Small intestine (tissue), 7 donors: ENCODE results near the gene TMEM269. TPM values are rescaled to one million over a fixed set of nuclear protein-coding genes. Genes with fewer than 3 reads are reported as not detected.

Source experiments
- DNase-seq, 2 donors: peaks; one replicate each; pipeline versions ENCODE4 v3.0.0 to v3.0.0-alpha.2; 2013
- FAIRE-seq: peaks from 2 replicates; lab custom pipeline; 2012; peaks lifted over from hg19 to GRCh38; lab: Jason Lieb, UNC
- H3K27ac ChIP-seq, 3 donors: one replicate each; pipeline ENCODE4 v1.5.1; 2013; ENCODE audit warnings: low read length in 2 of 3, mild to moderate bottlenecking in 2 of 3, control low read depth in 1 of 3, inconsistent platforms in 1 of 3, low read depth in 1 of 3, moderate library complexity in 1 of 3
- H3K27me3 ChIP-seq, 3 donors: one replicate each; pipeline ENCODE4 v1.6.1; 2013; ENCODE audit warnings: low read length in 3 of 3, inconsistent platforms in 1 of 3; ENCODE audit not compliant: control insufficient read depth in 3 of 3, insufficient read depth in 3 of 3
- H3K36me3 ChIP-seq, 3 donors: one replicate each; pipeline ENCODE4 v1.6.1; 2013; ENCODE audit warnings: low read length in 3 of 3, inconsistent platforms in 1 of 3, low read depth in 1 of 3, mild to moderate bottlenecking in 1 of 3, moderate library complexity in 1 of 3; ENCODE audit not compliant: control insufficient read depth in 3 of 3, insufficient read depth in 2 of 3
- H3K4me1 ChIP-seq, 3 donors: one replicate each; pipeline ENCODE4 v1.6.1; 2013; ENCODE audit warnings: low read length in 2 of 3, inconsistent platforms in 1 of 3, low read depth in 1 of 3, mild to moderate bottlenecking in 1 of 3, moderate library complexity in 1 of 3; ENCODE audit not compliant: control insufficient read depth in 3 of 3, insufficient read depth in 2 of 3
- H3K4me3 ChIP-seq, 3 donors: one replicate each; pipeline ENCODE4 v1.5.1; 2013; ENCODE audit warnings: low read length in 3 of 3, control low read depth in 1 of 3, inconsistent platforms in 1 of 3, low read depth in 1 of 3, mild to moderate bottlenecking in 1 of 3, moderate library complexity in 1 of 3
- H3K9me3 ChIP-seq, 2 donors: one replicate each; pipeline ENCODE4 v1.6.1; 2013; ENCODE audit warnings: low read depth in 1 of 2, low read length in 1 of 2; ENCODE audit not compliant: control insufficient read depth in 2 of 2, insufficient read depth in 1 of 2
- WGBS, 3 donors: extraction: QIAGEN DNeasy Blood & Tissue Kit; methylation state at CpG; one replicate each; pipeline ENCODE4 v1.1.7; 2013; 5-methylcytosine and 5-hydroxymethylcytosine counted together
- polyA plus RNA-seq, 4 donors: library from polyadenylated mRNA; stranded (reverse) in 3 of 4; unstranded in 1 of 4; fragments of 200-250 nt in 3 of 4; fragments of 120-200 nt in 1 of 4; gene quantifications; one replicate each; pipeline versions ENCODE4 v1.2.1 to v1.2.3, GENCODE V29; 2013
- donor health status: healthy with polysubstance abuse.
- donor health status: control.
- donor health status: control.
- donor health status: Bipolar disorder and iron deficiency.
- donor health status: healthy.

The TMEM269 gene
- polyA plus RNA-seq, 4 donors = 0.03 to 0.06 TPM; not detected in 2

- no peak for FAIRE-seq
Measured at GRCh38 chr1:42847111-42847595, 62.4 kb downstream of the TMEM269 start.

DNA sequence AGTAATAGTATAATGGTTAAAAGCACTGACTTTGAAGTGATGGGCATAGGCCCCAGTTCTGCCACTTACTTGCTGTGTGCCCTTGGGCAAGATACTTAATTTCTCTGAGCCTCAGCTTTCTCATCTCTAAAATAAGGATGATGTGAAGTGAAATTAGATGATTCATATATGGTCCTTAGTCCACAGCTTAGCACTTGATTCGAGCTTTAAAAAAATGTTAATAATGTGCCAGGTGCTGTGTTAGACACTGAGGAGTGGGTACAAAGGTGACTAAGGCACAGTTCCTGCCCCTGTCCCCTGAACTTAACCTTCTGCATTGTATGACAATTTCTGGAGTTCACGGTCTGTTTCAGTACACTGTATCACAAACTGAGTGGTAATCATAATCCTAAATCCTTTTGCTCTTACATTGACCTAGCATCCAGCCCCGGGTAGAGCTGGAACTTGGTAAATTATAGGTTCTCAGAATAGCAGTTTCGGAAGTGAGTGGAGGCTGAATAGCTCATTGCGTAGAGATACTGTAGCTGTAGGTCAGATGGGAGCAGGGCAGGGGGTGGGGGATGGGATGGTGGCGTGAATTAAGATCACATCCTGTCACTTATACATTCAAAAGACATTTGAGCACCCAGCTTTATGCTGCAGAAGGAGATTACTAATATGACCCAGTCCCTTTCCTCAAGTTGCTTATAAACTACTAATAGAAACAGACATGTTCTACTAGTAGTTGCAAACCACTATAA lies 63.1 kb downstream of the TMEM269 start:
- no peak overlapping the region for H3K4me3 ChIP-seq
- no peak overlapping the region for H3K27ac ChIP-seq
- DNase-seq (no peak), FAIRE-seq (no peak)
- 54 to 68% (median 59%) methylated on average over 6 of the region's 6 CpGs for WGBS, 3 donors
- peaks cover 2 to 7% (median 2%) of the 10 kb centered on the region in 3 donors for H3K4me1 ChIP-seq
- no peaks in the 10 kb centered on the region for H3K27me3 ChIP-seq
- peaks cover 3 to 13% (median 5%) of the 10 kb centered on the region in 3 donors for H3K36me3 ChIP-seq
- H3K9me3 ChIP-seq = peaks cover 0 to 8% of the 10 kb centered on the region in 2 donors

More at GRCh38 chr1:42847111-42847595, 62.4 kb downstream of the TMEM269 start:
- H3K27me3 ChIP-seq = no peaks in the 10 kb centered on the region
- WGBS, 3 donors = 7 to 17% (median 15%) methylated on average over 6 of the region's 6 CpGs
- peaks cover 0 to 8% of the 10 kb centered on the region in 2 donors for H3K9me3 ChIP-seq
- H3K4me3 ChIP-seq = peak overlapping the region; percentile 83 to 99 (median 88)
- no peak for DNase-seq
- peaks cover 2 to 7% (median 2%) of the 10 kb centered on the region in 3 donors for H3K4me1 ChIP-seq
- H3K27ac ChIP-seq = peak overlapping the region in 2 of 3 donors; percentile 54 to 80
- peaks cover 3 to 18% (median 5%) of the 10 kb centered on the region in 3 donors for H3K36me3 ChIP-seq

DNA sequence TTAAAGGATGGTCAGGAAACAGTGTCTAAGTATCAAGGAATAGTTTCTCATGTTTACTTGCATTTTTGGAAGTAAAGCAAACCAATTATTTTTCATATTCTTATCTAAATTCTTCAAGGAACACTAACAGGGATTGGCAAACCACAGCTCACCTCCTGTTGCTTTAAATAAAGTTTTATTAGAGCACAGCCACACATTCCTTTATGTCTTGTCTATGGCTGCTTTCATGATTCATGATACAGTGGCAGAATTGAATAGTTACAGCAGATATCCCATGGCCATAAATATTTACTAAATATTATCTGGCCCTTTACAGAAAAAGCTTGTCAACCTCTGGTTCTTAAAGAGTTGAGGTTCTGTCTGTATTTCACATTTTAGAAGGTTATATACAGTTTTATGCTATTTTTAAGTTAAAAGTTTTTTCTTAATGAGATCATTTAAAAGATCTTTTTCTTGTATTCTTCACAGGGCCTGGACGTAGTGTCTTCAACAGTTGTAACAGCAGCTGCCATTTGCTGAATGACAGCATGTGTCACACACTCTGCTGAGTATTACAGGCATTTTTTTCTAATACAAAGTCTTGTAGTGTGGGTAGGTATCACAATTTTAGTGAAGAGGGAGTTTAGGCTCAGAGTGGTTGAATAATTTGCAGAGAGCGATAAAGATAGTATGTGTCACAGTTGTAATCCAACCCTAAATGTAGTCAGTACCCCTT lies 64.2 kb downstream of the TMEM269 start:
- Histone ChIP-seq H3K9me3 (peaks cover 0 to 8% of the 10 kb centered on the region in 2 donors), H3K27ac (no peak overlapping the region), H3K4me3 (no peak overlapping the region), H3K27me3 (no peaks in the 10 kb centered on the region), H3K36me3 (peaks cover 3 to 10% (median 5%) of the 10 kb centered on the region in 3 donors), H3K4me1 (peaks cover 2 to 7% (median 2%) of the 10 kb centered on the region in 3 donors)
- DNase-seq = no peak
- FAIRE-seq = no peak
- WGBS, 3 donors = 89 to 99% (median 97%) methylated on average over 2 of the region's 2 CpGs

DNA sequence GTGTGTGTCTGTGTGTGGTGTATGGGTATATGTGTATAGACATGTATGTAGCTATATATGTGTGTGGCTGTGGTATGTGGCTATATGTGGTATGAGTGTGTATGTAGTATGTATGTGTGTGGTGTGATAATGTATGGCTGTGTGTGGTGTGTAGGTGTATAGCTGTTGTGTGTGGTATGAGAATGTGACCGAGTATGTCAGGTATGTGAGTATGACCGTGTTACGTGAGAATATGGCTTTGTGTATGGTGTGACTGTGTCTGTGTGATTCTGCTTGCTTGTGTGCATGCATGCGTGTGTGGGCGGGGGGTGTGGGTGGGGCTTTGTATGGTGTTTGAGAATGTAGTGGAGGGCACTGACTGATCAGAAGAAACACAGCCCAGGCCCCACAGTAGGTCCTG lies 65.2 kb downstream of the TMEM269 start:
- Histone ChIP-seq H3K4me3 (no peak overlapping the region), H3K27me3 (no peaks in the 10 kb centered on the region), H3K9me3 (peaks cover 0 to 8% of the 10 kb centered on the region in 2 donors), H3K36me3 (peaks cover 3 to 10% (median 5%) of the 10 kb centered on the region in 3 donors), H3K27ac (no peak overlapping the region), H3K4me1 (peaks cover 2 to 7% (median 2%) of the 10 kb centered on the region in 3 donors)
- FAIRE-seq (no peak), DNase-seq (no peak)
- 96 to 98% (median 98%) methylated on average over 5 of the region's 5 CpGs for WGBS, 3 donors

Other genes starting within 250 kb of the TMEM269 start
- gene PPIH, start 126.6 kb upstream of the TMEM269 start, polyA plus RNA-seq = 10 to 100 TPM; 24.9 to 79.1 (median 42.0) TPM
- gene YBX1, start 102.6 kb upstream of the TMEM269 start, polyA plus RNA-seq = 100 to 1,000 TPM; 509 to 779 (median 590) TPM
- 1 to 10 TPM in 1 of 4 donors, under 1 TPM in 1, not detected in 2; 0.18 to 8.4 TPM for gene CLDN19, start 44.8 kb upstream of the TMEM269 start, polyA plus RNA-seq
- gene P3H1, start 18.0 kb upstream of the TMEM269 start, polyA plus RNA-seq = 10 to 100 TPM in 2 of 4 donors, 1 to 10 TPM in 2; 4.3 to 18.2 (median 11.4) TPM
- gene C1orf50, start 17.7 kb upstream of the TMEM269 start, polyA plus RNA-seq = 1 to 10 TPM; 3.9 to 9.1 (median 5.0) TPM
- gene ERMAP, start 32.1 kb downstream of the TMEM269 start, polyA plus RNA-seq = 10 to 100 TPM in 1 of 4 donors, 1 to 10 TPM in 3; 3.8 to 24.7 (median 6.8) TPM
- gene SVBP, start 32.4 kb downstream of the TMEM269 start, polyA plus RNA-seq = 10 to 100 TPM; 17.7 to 36.0 (median 27.0) TPM
- gene ZNF691, start 61.6 kb downstream of the TMEM269 start, polyA plus RNA-seq = 10 to 100 TPM in 1 of 4 donors, 1 to 10 TPM in 3; 5.4 to 10.6 (median 6.3) TPM
- gene SLC2A1, start 173.9 kb downstream of the TMEM269 start, polyA plus RNA-seq = 10 to 100 TPM in 2 of 4 donors, 1 to 10 TPM in 2; 1.1 to 61.3 (median 8.4) TPM